Loucy (cell line): ENCODE measurements around the gene BCL2L11.

Source experiments
- H2AFZ ChIP-seq: fragments of 200-600 bp; sonication (generic); 2 replicates; pipeline ENCODE4 v1.6.0; 2016; ENCODE audit warnings: antibody characterized with exemption, mild to moderate bottlenecking, low read length, moderate library complexity
- H3F3A ChIP-seq: fragments of 200-600 bp; 2 replicates; pipeline ENCODE4 v1.6.0; 2016; ENCODE audit warnings: antibody characterized with exemption, low read depth, mild to moderate bottlenecking
- H3K27me3 ChIP-seq: fragments of 200-600 bp; sonication (generic); 2 replicates; pipeline ENCODE4 v1.6.1; 2014; ENCODE audit warnings: low read length, mild to moderate bottlenecking; ENCODE audit not compliant: insufficient read depth, poor library complexity, severe bottlenecking
- H3K36me3 ChIP-seq: fragments of 200-600 bp; sonication (generic); 2 replicates; pipeline ENCODE4 v1.6.1; 2016; ENCODE audit warnings: low read length; ENCODE audit not compliant: insufficient read depth
- H3K4me1 ChIP-seq: fragments of 200-600 bp; sonication (generic); 2 replicates; pipeline ENCODE4 v1.5.1; 2014; ENCODE audit warnings: low read length, mild to moderate bottlenecking; ENCODE audit not compliant: insufficient read depth, poor library complexity, severe bottlenecking
- H3K4me2 ChIP-seq: fragments of 200-600 bp; sonication (generic); 2 replicates; pipeline ENCODE4 v1.6.0; 2014; ENCODE audit warnings: antibody characterized with exemption, low read length, low read depth, mild to moderate bottlenecking; ENCODE audit not compliant: poor library complexity, severe bottlenecking
- H3K4me3 ChIP-seq: fragments of 200-600 bp; sonication (generic); 2 replicates; pipeline ENCODE4 v1.5.1; 2014; ENCODE audit warnings: low read length, mild to moderate bottlenecking, mixed read lengths; ENCODE audit not compliant: poor library complexity, severe bottlenecking
- H3K79me2 ChIP-seq: fragments of 200-600 bp; sonication (generic); 2 replicates; pipeline ENCODE4 v1.6.1; 2014; ENCODE audit warnings: low read length; ENCODE audit not compliant: insufficient read depth
- H3K9ac ChIP-seq: fragments of 200-600 bp; sonication (generic); 2 replicates; pipeline ENCODE4 v1.6.0; 2014; ENCODE audit warnings: mild to moderate bottlenecking, low read depth, low read length, moderate library complexity; ENCODE audit not compliant: poor library complexity, severe bottlenecking
- H3K9me2 ChIP-seq: fragments of 200-600 bp; sonication (generic); replicated peaks from 2 replicates; pipeline ENCODE4 v1.6.1; 2016; ENCODE audit warnings: low read depth, low read length, mixed read lengths
- H3K9me3 ChIP-seq: fragments of 200-600 bp; sonication (generic); 2 replicates; pipeline ENCODE4 v1.6.1; 2014; ENCODE audit warnings: mild to moderate bottlenecking, antibody characterized with exemption, low read length, low read depth; ENCODE audit not compliant: insufficient read depth
- H4K20me1 ChIP-seq: fragments of 200-600 bp; sonication (generic); 2 replicates; pipeline ENCODE4 v1.6.0; 2014; ENCODE audit warnings: antibody characterized with exemption, low read length, mild to moderate bottlenecking; ENCODE audit not compliant: insufficient read depth, poor library complexity, severe bottlenecking
- EZH2phosphoT487 ChIP-seq: fragments of 200-600 bp; IDR thresholded peaks from 2 replicates; pipeline ENCODE4 v1.6.1; 2018; ENCODE audit warnings: antibody characterized with exemption, mild to moderate bottlenecking, moderate library complexity, borderline replicate concordance
- TF ChIP-seq, protein P1 (sequence below): fragments of 200-600 bp; sonication (generic); conservative IDR thresholded peaks from 2 replicates; pipeline ENCODE4 v1.5.1; 2014; ENCODE audit warnings: mild to moderate bottlenecking, antibody characterized with exemption, low read length

BCL2L11 gene

DNA sequence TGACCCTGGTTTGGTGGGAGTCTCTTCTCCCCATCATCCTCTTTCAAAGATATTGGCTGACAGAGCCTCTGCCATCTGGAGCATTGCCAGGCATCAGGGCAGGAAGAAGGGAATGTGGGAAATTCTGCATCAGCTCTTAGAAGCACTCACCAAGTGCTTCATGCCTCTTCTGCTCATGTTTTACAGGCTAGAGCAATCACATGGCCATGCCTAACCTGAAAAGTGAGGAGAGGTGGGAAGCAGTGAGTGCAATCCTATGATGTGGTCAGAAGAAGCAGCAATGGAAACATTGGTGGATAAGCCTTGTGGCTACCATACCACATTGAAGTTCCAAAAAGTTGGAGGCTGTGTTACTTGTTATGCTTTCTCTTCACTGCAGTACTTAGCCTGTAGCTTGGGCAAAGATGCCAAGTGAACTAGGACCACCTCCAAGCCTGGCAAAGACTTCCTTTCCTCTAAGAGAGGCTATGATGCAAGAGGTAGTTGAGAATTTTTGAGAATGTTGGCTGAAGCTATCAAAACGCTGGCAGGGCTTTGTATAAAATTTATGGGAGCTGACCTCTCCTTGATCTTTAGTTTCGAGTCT, 64.1 kb downstream of the BCL2L11 start:
- no peaks in the 10 kb centered on the region for H3K36me3 ChIP-seq
- H3K4me2 ChIP-seq: no peak overlapping the region
- H3K9me2 ChIP-seq: no peaks in the 10 kb centered on the region
- no peaks in the 10 kb centered on the region for H3F3A ChIP-seq
- H3K79me2 ChIP-seq: no peaks in the 10 kb centered on the region
- H4K20me1 ChIP-seq: no peaks in the 10 kb centered on the region
- H3K9me3 ChIP-seq: no peaks in the 10 kb centered on the region
- H3K4me3 ChIP-seq: no peak overlapping the region
- H3K4me1 ChIP-seq: no peaks in the 10 kb centered on the region
- no peak for TF ChIP-seq EZH2phosphoT487
- TF ChIP-seq, protein P1, sequence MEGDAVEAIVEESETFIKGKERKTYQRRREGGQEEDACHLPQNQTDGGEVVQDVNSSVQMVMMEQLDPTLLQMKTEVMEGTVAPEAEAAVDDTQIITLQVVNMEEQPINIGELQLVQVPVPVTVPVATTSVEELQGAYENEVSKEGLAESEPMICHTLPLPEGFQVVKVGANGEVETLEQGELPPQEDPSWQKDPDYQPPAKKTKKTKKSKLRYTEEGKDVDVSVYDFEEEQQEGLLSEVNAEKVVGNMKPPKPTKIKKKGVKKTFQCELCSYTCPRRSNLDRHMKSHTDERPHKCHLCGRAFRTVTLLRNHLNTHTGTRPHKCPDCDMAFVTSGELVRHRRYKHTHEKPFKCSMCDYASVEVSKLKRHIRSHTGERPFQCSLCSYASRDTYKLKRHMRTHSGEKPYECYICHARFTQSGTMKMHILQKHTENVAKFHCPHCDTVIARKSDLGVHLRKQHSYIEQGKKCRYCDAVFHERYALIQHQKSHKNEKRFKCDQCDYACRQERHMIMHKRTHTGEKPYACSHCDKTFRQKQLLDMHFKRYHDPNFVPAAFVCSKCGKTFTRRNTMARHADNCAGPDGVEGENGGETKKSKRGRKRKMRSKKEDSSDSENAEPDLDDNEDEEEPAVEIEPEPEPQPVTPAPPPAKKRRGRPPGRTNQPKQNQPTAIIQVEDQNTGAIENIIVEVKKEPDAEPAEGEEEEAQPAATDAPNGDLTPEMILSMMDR: no peak
- no peak overlapping the region for H3K9ac ChIP-seq
- H3K27me3 ChIP-seq: no peaks in the 10 kb centered on the region
- no peak overlapping the region for H2AFZ ChIP-seq

DNA sequence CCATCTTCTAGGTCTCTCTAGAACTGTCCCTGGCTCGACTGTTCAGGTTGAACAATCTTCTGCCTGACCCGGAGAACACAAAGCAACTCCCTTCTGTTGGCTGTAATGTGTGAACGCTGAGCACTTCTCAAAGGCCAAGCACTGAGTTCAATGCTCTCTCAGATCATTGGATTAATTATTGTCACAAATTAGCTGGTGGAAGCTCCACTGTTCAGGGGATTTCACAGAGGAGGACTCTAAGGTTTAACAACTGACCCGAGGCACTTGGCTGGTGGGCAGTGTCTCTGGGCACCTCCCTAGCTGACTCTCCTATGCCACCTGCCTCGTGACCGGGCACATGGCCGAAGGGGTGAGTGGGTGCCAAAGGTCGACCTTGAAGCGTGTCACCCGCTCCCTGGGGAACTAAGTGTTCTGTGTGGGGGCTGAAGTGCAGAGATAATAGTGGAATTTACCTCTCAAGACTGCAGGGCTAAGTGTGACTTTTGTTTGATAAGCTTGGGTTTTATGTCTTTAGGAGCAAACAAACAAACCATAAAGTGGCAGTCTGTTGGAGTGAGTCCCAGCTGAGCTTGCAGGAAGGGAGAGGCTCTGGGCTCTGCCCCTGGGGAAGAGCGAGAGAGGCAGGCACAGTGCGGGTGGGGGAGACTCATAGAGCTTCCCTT, 64.8 kb downstream of the BCL2L11 start:
- H4K20me1 ChIP-seq: no peaks in the 10 kb centered on the region
- H3K4me2 ChIP-seq: no peak overlapping the region
- no peak overlapping the region for H3K4me3 ChIP-seq
- H2AFZ ChIP-seq: no peak overlapping the region
- no peaks in the 10 kb centered on the region for H3F3A ChIP-seq
- no peaks in the 10 kb centered on the region for H3K9me2 ChIP-seq
- H3K27me3 ChIP-seq: no peaks in the 10 kb centered on the region
- no peaks in the 10 kb centered on the region for H3K79me2 ChIP-seq
- H3K9ac ChIP-seq: no peak overlapping the region
- H3K36me3 ChIP-seq: no peaks in the 10 kb centered on the region
- TF ChIP-seq, protein P1: no peak
- no peak for TF ChIP-seq EZH2phosphoT487
- H3K4me1 ChIP-seq: no peaks in the 10 kb centered on the region
- H3K9me3 ChIP-seq: no peaks in the 10 kb centered on the region

DNA sequence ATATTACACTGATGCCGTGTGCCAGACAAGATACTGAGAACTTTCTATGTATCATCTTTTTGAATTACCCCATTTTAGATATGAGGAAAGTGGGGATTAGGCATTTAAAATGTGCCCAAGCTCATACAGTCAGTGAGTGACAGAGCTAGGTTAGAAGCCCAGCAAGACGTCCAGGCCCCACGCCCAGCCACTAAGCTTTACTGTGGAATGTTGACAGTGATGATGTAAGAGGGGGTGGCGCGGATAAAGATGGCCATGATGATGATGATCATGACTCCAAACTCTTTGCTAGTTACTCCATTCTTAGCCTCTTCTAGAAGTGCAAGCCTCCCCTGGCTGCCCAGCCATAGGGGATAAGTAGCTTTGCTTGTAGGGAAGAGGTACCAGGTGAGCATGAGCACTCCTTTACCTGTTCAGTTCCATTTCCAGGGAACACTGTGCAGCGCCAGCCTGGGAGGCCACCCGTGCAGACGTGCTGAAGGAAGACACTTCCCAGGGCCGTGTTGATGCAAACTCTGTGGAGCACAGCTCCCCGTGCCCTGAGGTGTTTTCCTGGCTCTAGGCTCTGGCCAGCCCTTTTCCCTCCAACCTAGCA, 65.5 kb downstream of the BCL2L11 start:
- H3K4me2 ChIP-seq: no peak overlapping the region
- TF ChIP-seq, protein P1: no peak
- no peak for TF ChIP-seq EZH2phosphoT487
- no peak overlapping the region for H3K4me3 ChIP-seq
- no peaks in the 10 kb centered on the region for H3K9me3 ChIP-seq
- H2AFZ ChIP-seq: no peak overlapping the region
- H3F3A ChIP-seq: no peaks in the 10 kb centered on the region
- H3K4me1 ChIP-seq: no peaks in the 10 kb centered on the region
- no peaks in the 10 kb centered on the region for H3K79me2 ChIP-seq
- no peaks in the 10 kb centered on the region for H3K9me2 ChIP-seq
- H3K36me3 ChIP-seq: no peaks in the 10 kb centered on the region
- H4K20me1 ChIP-seq: no peaks in the 10 kb centered on the region
- no peak overlapping the region for H3K9ac ChIP-seq
- H3K27me3 ChIP-seq: no peaks in the 10 kb centered on the region
